Measurements from ENCODE around the gene TRPV4.

The TRPV4 gene

GRCh38 chr12:109738878-109739665 lies 94.1 kb downstream of the TRPV4 start:
- DNase-seq = no peak

- DNase-seq = no peak
Observed at GRCh38 chr12:109738209-109738608, 95.0 kb downstream of the TRPV4 start.

GRCh38 chr12:109737631-109738030 lies 95.6 kb downstream of the TRPV4 start:
- DNase-seq = no peak

- no peak for DNase-seq
Observed at GRCh38 chr12:109737126-109737525, 96.1 kb downstream of the TRPV4 start.

GRCh38 chr12:109736552-109737108 lies 96.6 kb downstream of the TRPV4 start:
- no peak for DNase-seq

- DNase-seq = no peak
Observed at GRCh38 chr12:109735825-109736551, 97.2 kb downstream of the TRPV4 start.

- no peak for DNase-seq
Observed at GRCh38 chr12:109735051-109735521, 98.1 kb downstream of the TRPV4 start.

GRCh38 chr12:109734219-109735000 lies 98.8 kb downstream of the TRPV4 start:
- no peak for DNase-seq
